Fibroblast of skin of abdomen (primary cell): Measurements from ENCODE around the gene DAW1. TPM values are rescaled to one million over a fixed set of nuclear protein-coding genes. Genes with fewer than 3 reads are reported as not detected.
"Not testable (repeated sequence)": the region's sequence is repeated elsewhere in the genome, so short reads cannot be mapped to it uniquely, and the experiment has no call there.

Experiments used
- DNase-seq: peaks from one replicate; pipeline ENCODE4 v3.0.0-alpha.2; 2013
- polyA plus RNA-seq, 2 experiments: library from polyadenylated mRNA; unstranded; fragments of 120-200 nt; gene quantifications; one replicate each; pipeline ENCODE4 v1.2.1, GENCODE V29; 2013; ENCODE audit not compliant: insufficient read length in 2 of 2

DAW1 gene
- polyA plus RNA-seq (2013, experiment 1 of 2; ENCODE audit: insufficient read length): 0.09 TPM
- polyA plus RNA-seq (2013, experiment 2 of 2; ENCODE audit: insufficient read length): 0.12 TPM

- peak; percentile 61 for DNase-seq
Observed at GRCh38 chr2:227871375-227871791, at the start of gene DAW1. DAW1 (plus strand) TSS chr2:227871631; CDS start chr2:227871690, 59 bp downstream.

GRCh38 chr2:227822416-227823003 is 48.9 kb upstream of the DAW1 start:
- peak; percentile 59 for DNase-seq

- DNase-seq: no peak
Observed at GRCh38 chr2:227823922-227824321, 47.5 kb upstream of the DAW1 start.

GRCh38 chr2:227824711-227825110 is 46.7 kb upstream of the DAW1 start:
- no peak for DNase-seq

- DNase-seq: no peak
Observed at GRCh38 chr2:227826019-227826521, 45.4 kb upstream of the DAW1 start.

- DNase-seq: no peak
Observed at GRCh38 chr2:227826563-227826962, 44.9 kb upstream of the DAW1 start.

GRCh38 chr2:227827143-227827542 is 44.3 kb upstream of the DAW1 start:
- DNase-seq: no peak

- no peak for DNase-seq
Observed at GRCh38 chr2:227828477-227828912, 42.9 kb upstream of the DAW1 start.

GRCh38 chr2:227829337-227829736 is 42.1 kb upstream of the DAW1 start:
- DNase-seq: no peak

- DNase-seq: peak; percentile 6
Observed at GRCh38 chr2:227834423-227834822, 37.0 kb upstream of the DAW1 start.

GRCh38 chr2:227834916-227835650 is 36.3 kb upstream of the DAW1 start:
- DNase-seq: no peak

- not testable (repeated sequence) for DNase-seq
Observed at GRCh38 chr2:227839339-227840129, 31.9 kb upstream of the DAW1 start.

GRCh38 chr2:227846831-227847230 is 24.6 kb upstream of the DAW1 start:
- DNase-seq: no peak

GRCh38 chr2:227848146-227848545 is 23.3 kb upstream of the DAW1 start:
- no peak for DNase-seq

GRCh38 chr2:227848586-227848985 is 22.8 kb upstream of the DAW1 start:
- DNase-seq: no peak

- DNase-seq: peak; percentile 54
Observed at GRCh38 chr2:227849906-227850305, 21.5 kb upstream of the DAW1 start.

GRCh38 chr2:227853204-227853629 is 18.2 kb upstream of the DAW1 start:
- peak; percentile 71 for DNase-seq

GRCh38 chr2:227853765-227854271 is 17.6 kb upstream of the DAW1 start:
- no peak for DNase-seq

- no peak for DNase-seq
Observed at GRCh38 chr2:227855440-227855839, 16.0 kb upstream of the DAW1 start.

- DNase-seq: no peak
Observed at GRCh38 chr2:227856697-227857096, 14.7 kb upstream of the DAW1 start.

GRCh38 chr2:227860221-227860641 is 11.2 kb upstream of the DAW1 start:
- no peak for DNase-seq

- no peak for DNase-seq
Observed at GRCh38 chr2:227861011-227861410, 10.4 kb upstream of the DAW1 start.
